ENCODE data around the gene BAHD1. TPM values are rescaled to one million over a fixed set of nuclear protein-coding genes. Genes with fewer than 3 reads are reported as not detected.
A peak's percentile ranks its signal among the peaks of the same experiment; 100 is the strongest.

BAHD1 gene
- total and polyA plus RNA-seq, 2 donors (not counting 1 experiment from before 2014, with no cell fraction given), result 3.3 to 5.6 TPM

GRCh38 chr15:40500568-40501330 lies 60.0 kb downstream of the BAHD1 start:
- no peak overlapping the region for H3K4me2 ChIP-seq (ENCODE audit: extremely low read depth, insufficient read depth, low read length)

GRCh38 chr15:40501487-40501886 lies 60.7 kb downstream of the BAHD1 start:
- Histone ChIP-seq H2AFZ (ENCODE audit: low read length) (no peak overlapping the region), H3K4me1 (ENCODE audit: control insufficient read depth, extremely low read depth, insufficient read depth, low read length) (peaks cover 2% of the 10 kb centered on the region), H3K36me3 (ENCODE audit: control insufficient read depth, insufficient read depth, low read length) (no peaks in the 10 kb centered on the region), H3K79me2 (ENCODE audit: control insufficient read depth, insufficient read depth, low read length) (no peaks in the 10 kb centered on the region), H3K4me2 (ENCODE audit: extremely low read depth, insufficient read depth, low read length) (no peak overlapping the region), H3K9me3 (ENCODE audit: control insufficient read depth, insufficient read depth, low read depth, low read length) (no peaks in the 10 kb centered on the region), H3K27me3 (ENCODE audit: control insufficient read depth, insufficient read depth, low read length) (peaks cover 4% of the 10 kb centered on the region), H3K9ac (ENCODE audit: insufficient read depth, low read length) (no peak overlapping the region), H3K27ac (ENCODE audit: insufficient read depth, low read length) (no peak overlapping the region), H4K20me1 (ENCODE audit: control insufficient read depth, extremely low read depth, insufficient read depth, low read length) (no peaks in the 10 kb centered on the region), H3K4me3 (replicated peaks in 1 of 4; ENCODE audit: control extremely low read depth in 1 of 4, insufficient read depth in 1 of 4, low read depth in 3 of 4, low read length in 4 of 4) (no peak overlapping the region)
- peak in 1 of 2 donors; percentile 39 for DNase-seq (ENCODE audit: low read depth in 2 of 2)
- no peak for TF ChIP-seq EZH2 (IDR thresholded peaks at IDR 0.05; ENCODE audit: low read length, missing control alignments)
- TF ChIP-seq CTCF (conservative IDR thresholded peaks at IDR 0.05 in 1 of 2, IDR thresholded peaks at IDR 0.05 in 1 of 2; ENCODE audit: low read depth in 1 of 2, low read length in 2 of 2), result no peak

More at GRCh38 chr15:40500568-40501330, 60.0 kb downstream of the BAHD1 start:
- H3K4me3 ChIP-seq (replicated peaks in 1 of 4; ENCODE audit: control extremely low read depth in 1 of 4, insufficient read depth in 1 of 4, low read depth in 3 of 4, low read length in 4 of 4), result no peak overlapping the region
- H3K4me1 ChIP-seq (ENCODE audit: control insufficient read depth, extremely low read depth, insufficient read depth, low read length), result peaks cover 2% of the 10 kb centered on the region
- TF ChIP-seq EZH2 (IDR thresholded peaks at IDR 0.05; ENCODE audit: low read length, missing control alignments) (no peak), CTCF (conservative IDR thresholded peaks at IDR 0.05 in 1 of 2, IDR thresholded peaks at IDR 0.05 in 1 of 2; ENCODE audit: low read depth in 1 of 2, low read length in 2 of 2) (no peak)
- peaks cover 7% of the 10 kb centered on the region for H3K27me3 ChIP-seq (ENCODE audit: control insufficient read depth, insufficient read depth, low read length)
- peak; percentile 58 to 72 for DNase-seq (ENCODE audit: low read depth in 2 of 2)
- no peaks in the 10 kb centered on the region for H3K9me3 ChIP-seq (ENCODE audit: control insufficient read depth, insufficient read depth, low read depth, low read length)
- H2AFZ ChIP-seq (ENCODE audit: low read length), result no peak overlapping the region
- no peak overlapping the region for H3K27ac ChIP-seq (ENCODE audit: insufficient read depth, low read length)
- no peaks in the 10 kb centered on the region for H4K20me1 ChIP-seq (ENCODE audit: control insufficient read depth, extremely low read depth, insufficient read depth, low read length)
- H3K9ac ChIP-seq (ENCODE audit: insufficient read depth, low read length), result no peak overlapping the region
- H3K36me3 ChIP-seq (ENCODE audit: control insufficient read depth, insufficient read depth, low read length), result no peaks in the 10 kb centered on the region
- no peaks in the 10 kb centered on the region for H3K79me2 ChIP-seq (ENCODE audit: control insufficient read depth, insufficient read depth, low read length)

- no peaks in the 10 kb centered on the region for H3K36me3 ChIP-seq (ENCODE audit: control insufficient read depth, insufficient read depth, low read length)
- peak; percentile 65 to 72 for DNase-seq (ENCODE audit: low read depth in 2 of 2)
- H2AFZ ChIP-seq (ENCODE audit: low read length), result peak overlapping the region; percentile 69
- H3K79me2 ChIP-seq (ENCODE audit: control insufficient read depth, insufficient read depth, low read length), result no peaks in the 10 kb centered on the region
- peak overlapping the region; percentile 51 for H3K4me2 ChIP-seq (ENCODE audit: extremely low read depth, insufficient read depth, low read length)
- H3K9me3 ChIP-seq (ENCODE audit: control insufficient read depth, insufficient read depth, low read depth, low read length), result no peaks in the 10 kb centered on the region
- no peak overlapping the region for H3K27ac ChIP-seq (ENCODE audit: insufficient read depth, low read length)
- TF ChIP-seq CTCF (conservative IDR thresholded peaks at IDR 0.05 in 1 of 2, IDR thresholded peaks at IDR 0.05 in 1 of 2; ENCODE audit: low read depth in 1 of 2, low read length in 2 of 2) (peak; percentile 72 to 73), EZH2 (IDR thresholded peaks at IDR 0.05; ENCODE audit: low read length, missing control alignments) (no peak)
- no peaks in the 10 kb centered on the region for H4K20me1 ChIP-seq (ENCODE audit: control insufficient read depth, extremely low read depth, insufficient read depth, low read length)
- H3K4me1 ChIP-seq (ENCODE audit: control insufficient read depth, extremely low read depth, insufficient read depth, low read length), result peaks cover 2% of the 10 kb centered on the region
- no peak overlapping the region for H3K9ac ChIP-seq (ENCODE audit: insufficient read depth, low read length)
- H3K4me3 ChIP-seq (replicated peaks in 1 of 4; ENCODE audit: control extremely low read depth in 1 of 4, insufficient read depth in 1 of 4, low read depth in 3 of 4, low read length in 4 of 4), result peak overlapping the region in 1 of 4 experiments; percentile 43
- no peaks in the 10 kb centered on the region for H3K27me3 ChIP-seq (ENCODE audit: control insufficient read depth, insufficient read depth, low read length)
Observed at GRCh38 chr15:40506964-40507571, 66.3 kb downstream of the BAHD1 start.

Data from fibroblast of lung (primary cell).